GM10266 (cell line): ENCODE measurements around the gene DNTT.

ENCODE experiments used
- DNase-seq: peaks from one replicate; pipeline ENCODE4 v3.0.0; 2012; ENCODE audit errors: extremely low spot score
- TF ChIP-seq, protein P1 (sequence below): IDR thresholded peaks from 2 replicates; pipeline ENCODE4 v1.5.1; 2012; ENCODE audit warnings: mild to moderate bottlenecking, low read depth; ENCODE audit not compliant: control insufficient read depth, insufficient read depth; ENCODE audit errors: missing control alignments

The DNTT gene

GRCh38 chr10:96360331-96360730 lies 56.1 kb downstream of the DNTT start:
- no peak for DNase-seq
- TF ChIP-seq, protein P1, sequence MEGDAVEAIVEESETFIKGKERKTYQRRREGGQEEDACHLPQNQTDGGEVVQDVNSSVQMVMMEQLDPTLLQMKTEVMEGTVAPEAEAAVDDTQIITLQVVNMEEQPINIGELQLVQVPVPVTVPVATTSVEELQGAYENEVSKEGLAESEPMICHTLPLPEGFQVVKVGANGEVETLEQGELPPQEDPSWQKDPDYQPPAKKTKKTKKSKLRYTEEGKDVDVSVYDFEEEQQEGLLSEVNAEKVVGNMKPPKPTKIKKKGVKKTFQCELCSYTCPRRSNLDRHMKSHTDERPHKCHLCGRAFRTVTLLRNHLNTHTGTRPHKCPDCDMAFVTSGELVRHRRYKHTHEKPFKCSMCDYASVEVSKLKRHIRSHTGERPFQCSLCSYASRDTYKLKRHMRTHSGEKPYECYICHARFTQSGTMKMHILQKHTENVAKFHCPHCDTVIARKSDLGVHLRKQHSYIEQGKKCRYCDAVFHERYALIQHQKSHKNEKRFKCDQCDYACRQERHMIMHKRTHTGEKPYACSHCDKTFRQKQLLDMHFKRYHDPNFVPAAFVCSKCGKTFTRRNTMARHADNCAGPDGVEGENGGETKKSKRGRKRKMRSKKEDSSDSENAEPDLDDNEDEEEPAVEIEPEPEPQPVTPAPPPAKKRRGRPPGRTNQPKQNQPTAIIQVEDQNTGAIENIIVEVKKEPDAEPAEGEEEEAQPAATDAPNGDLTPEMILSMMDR: no peak

- DNase-seq: no peak
- TF ChIP-seq, protein P1: no peak
Measured at GRCh38 chr10:96360766-96361165, 56.5 kb downstream of the DNTT start.

GRCh38 chr10:96365571-96365970 lies 61.3 kb downstream of the DNTT start:
- DNase-seq: no peak
- TF ChIP-seq, protein P1: no peak

DNA sequence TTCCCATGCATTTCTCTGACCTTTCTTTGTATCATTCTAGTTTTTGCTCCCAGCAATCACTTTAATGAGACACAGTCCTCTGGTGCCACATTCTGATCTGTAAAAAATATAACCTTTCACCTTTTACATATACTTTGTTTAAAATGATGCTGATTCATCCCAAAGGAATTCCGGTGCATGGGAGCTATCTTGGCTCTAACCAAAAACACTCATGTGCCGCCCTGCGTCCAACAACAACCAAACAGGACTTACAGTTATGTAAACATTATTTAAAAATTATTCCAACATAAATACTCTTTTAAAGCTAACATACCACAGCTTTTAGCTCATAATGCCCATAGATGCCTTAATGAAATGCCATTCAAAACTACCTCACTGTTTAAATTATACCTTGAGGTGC lies 62.3 kb downstream of the DNTT start:
- TF ChIP-seq, protein P1: no peak
- DNase-seq: no peak

DNA sequence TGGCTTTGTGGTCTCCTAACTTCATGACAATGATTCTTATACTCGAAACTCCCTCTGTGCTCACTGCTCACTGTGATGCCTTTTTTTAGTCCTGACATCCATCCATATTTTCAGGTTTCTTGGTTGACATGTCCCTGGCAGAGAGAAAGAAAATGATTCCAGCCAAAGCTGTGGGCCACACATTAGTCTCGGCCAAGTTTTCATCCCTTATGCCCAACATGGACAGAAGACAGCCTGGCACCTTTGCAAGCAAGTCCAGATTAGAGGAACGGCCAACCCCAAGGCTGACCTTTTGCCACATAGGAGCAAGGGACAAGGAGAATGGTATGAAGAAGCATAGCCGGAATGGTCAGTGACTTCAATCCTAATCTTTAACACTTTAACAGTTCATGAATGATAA lies 63.2 kb downstream of the DNTT start:
- TF ChIP-seq, protein P1: no peak
- DNase-seq: no peak

GRCh38 chr10:96368971-96369370 lies 64.7 kb downstream of the DNTT start:
- no peak for DNase-seq

GRCh38 chr10:96369890-96370583 lies 65.8 kb downstream of the DNTT start:
- TF ChIP-seq, protein P1: no peak
- no peak for DNase-seq

More at GRCh38 chr10:96368971-96369370, 64.7 kb downstream of the DNTT start:
- TF ChIP-seq, protein P1: no peak
